WTC11 (cell line): Measurements from ENCODE around the gene DESI2.

Source experiments
- CBFB ChIP-seq: sonication (generic); formaldehyde crosslinking; IDR thresholded peaks from 2 replicates; pipeline ENCODE4 v1.8.1; 2022; ENCODE audit warnings: mild to moderate bottlenecking, low read depth, missing genetic modification reagents
- GTF2I ChIP-seq: fragments of 250-450 bp; sonication (Bioruptor Pico); conservative IDR thresholded peaks from 2 replicates; pipeline ENCODE4 v1.4.0; 2021; ENCODE audit warnings: mild to moderate bottlenecking
- KAT7 ChIP-seq: sonication (generic); formaldehyde crosslinking; IDR thresholded peaks from 2 replicates; pipeline ENCODE4 v1.8.1; 2023; ENCODE audit warnings: missing genetic modification reagents, mild to moderate bottlenecking, borderline replicate concordance
- NR3C1 ChIP-seq: sonication (generic); formaldehyde crosslinking; conservative IDR thresholded peaks from 2 replicates; pipeline ENCODE4 v1.8.1; 2023; ENCODE audit warnings: low read depth, mild to moderate bottlenecking, missing genetic modification reagents
- TF ChIP-seq, protein P1 (sequence below): fragments of 200-600 bp; IDR thresholded peaks from 2 replicates; pipeline ENCODE4 v1.8.0; 2022; ENCODE audit warnings: antibody characterized with exemption
- TF ChIP-seq, protein P2 (sequence below): sonication (generic); formaldehyde crosslinking; IDR thresholded peaks from 2 replicates; pipeline ENCODE4 v1.8.0; 2022; ENCODE audit warnings: mild to moderate bottlenecking, missing genetic modification reagents
- TF ChIP-seq, protein P3 (sequence below): sonication (generic); formaldehyde crosslinking; IDR thresholded peaks from 2 replicates; pipeline ENCODE4 v1.8.0; 2022; ENCODE audit warnings: mild to moderate bottlenecking, missing genetic modification reagents

DNA sequence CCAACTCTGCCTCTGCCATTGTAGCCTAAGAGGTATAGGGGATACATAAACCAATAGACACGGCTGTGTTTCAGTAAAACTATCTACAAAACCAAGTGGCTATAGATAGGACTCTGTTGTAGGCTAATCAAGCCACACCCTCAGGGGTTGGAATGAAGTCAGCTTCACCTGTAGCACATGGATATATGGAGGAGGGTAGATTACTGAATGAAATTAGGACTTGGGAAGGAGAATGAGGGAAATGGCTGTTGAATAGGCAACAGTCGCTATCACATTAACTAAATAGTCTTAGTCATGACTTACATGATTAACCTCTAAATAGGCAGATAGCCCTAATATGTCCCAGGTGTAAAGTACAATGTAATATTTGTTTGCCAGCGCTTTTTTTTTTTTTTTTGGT is 49.7 kb downstream of the DESI2 start:
- TF ChIP-seq GTF2I (CRISPR knock-in tag) = no peak
- TF ChIP-seq, protein P1, sequence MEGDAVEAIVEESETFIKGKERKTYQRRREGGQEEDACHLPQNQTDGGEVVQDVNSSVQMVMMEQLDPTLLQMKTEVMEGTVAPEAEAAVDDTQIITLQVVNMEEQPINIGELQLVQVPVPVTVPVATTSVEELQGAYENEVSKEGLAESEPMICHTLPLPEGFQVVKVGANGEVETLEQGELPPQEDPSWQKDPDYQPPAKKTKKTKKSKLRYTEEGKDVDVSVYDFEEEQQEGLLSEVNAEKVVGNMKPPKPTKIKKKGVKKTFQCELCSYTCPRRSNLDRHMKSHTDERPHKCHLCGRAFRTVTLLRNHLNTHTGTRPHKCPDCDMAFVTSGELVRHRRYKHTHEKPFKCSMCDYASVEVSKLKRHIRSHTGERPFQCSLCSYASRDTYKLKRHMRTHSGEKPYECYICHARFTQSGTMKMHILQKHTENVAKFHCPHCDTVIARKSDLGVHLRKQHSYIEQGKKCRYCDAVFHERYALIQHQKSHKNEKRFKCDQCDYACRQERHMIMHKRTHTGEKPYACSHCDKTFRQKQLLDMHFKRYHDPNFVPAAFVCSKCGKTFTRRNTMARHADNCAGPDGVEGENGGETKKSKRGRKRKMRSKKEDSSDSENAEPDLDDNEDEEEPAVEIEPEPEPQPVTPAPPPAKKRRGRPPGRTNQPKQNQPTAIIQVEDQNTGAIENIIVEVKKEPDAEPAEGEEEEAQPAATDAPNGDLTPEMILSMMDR = no peak
- TF ChIP-seq, protein P2, sequence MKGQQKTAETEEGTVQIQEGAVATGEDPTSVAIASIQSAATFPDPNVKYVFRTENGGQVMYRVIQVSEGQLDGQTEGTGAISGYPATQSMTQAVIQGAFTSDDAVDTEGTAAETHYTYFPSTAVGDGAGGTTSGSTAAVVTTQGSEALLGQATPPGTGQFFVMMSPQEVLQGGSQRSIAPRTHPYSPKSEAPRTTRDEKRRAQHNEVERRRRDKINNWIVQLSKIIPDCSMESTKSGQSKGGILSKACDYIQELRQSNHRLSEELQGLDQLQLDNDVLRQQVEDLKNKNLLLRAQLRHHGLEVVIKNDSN (CRISPR knock-in tag) = no peak
- TF ChIP-seq NR3C1 (CRISPR knock-in tag) = no peak
- TF ChIP-seq CBFB (CRISPR knock-in tag) = no peak
- no peak for TF ChIP-seq KAT7 (CRISPR knock-in tag)
- TF ChIP-seq, protein P3, sequence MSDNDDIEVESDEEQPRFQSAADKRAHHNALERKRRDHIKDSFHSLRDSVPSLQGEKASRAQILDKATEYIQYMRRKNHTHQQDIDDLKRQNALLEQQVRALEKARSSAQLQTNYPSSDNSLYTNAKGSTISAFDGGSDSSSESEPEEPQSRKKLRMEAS (CRISPR knock-in tag) = no peak
